C4-2B (cell line): Measurements from ENCODE around the gene PLEKHA5.

Experiments
- ZFX ChIP-seq: fragments of 450-650 bp; IDR thresholded peaks from 2 replicates; pipeline ENCODE4 v1.6.1; 2017
- TF ChIP-seq, protein P1 (sequence below): fragments of 450-650 bp; conservative IDR thresholded peaks from 2 replicates; pipeline ENCODE4 v1.5.1; 2017; ENCODE audit warnings: mild to moderate bottlenecking

DNA sequence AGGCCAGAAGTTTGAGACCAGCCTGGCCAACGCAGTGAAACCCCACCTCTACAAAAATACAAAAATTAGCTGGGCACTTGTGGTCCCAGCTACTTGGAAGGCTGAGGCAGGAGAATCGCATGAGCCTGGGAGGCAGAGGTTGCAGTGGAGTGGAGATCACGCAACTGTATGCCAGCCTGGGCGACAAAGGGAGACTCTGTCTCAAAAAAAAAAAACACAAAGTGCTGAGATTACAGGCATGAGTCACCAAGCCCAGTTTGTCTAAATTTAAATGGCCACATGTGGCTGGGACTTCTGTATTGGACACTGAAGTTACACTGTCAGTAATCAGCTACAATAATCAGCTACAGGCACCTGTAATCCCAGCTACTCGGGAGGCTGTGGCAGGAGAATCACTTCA lies 208.9 kb downstream of the PLEKHA5 start:
- TF ChIP-seq, protein P1, sequence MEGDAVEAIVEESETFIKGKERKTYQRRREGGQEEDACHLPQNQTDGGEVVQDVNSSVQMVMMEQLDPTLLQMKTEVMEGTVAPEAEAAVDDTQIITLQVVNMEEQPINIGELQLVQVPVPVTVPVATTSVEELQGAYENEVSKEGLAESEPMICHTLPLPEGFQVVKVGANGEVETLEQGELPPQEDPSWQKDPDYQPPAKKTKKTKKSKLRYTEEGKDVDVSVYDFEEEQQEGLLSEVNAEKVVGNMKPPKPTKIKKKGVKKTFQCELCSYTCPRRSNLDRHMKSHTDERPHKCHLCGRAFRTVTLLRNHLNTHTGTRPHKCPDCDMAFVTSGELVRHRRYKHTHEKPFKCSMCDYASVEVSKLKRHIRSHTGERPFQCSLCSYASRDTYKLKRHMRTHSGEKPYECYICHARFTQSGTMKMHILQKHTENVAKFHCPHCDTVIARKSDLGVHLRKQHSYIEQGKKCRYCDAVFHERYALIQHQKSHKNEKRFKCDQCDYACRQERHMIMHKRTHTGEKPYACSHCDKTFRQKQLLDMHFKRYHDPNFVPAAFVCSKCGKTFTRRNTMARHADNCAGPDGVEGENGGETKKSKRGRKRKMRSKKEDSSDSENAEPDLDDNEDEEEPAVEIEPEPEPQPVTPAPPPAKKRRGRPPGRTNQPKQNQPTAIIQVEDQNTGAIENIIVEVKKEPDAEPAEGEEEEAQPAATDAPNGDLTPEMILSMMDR = no peak
- TF ChIP-seq ZFX = no peak
